ENCODE results near the gene ZBTB48.
"Not testable (repeated sequence)": the region's sequence is repeated elsewhere in the genome, so short reads cannot be mapped to it uniquely, and the experiment has no call there.

Gene ZBTB48

GRCh38 chr1:6632588-6633514, 53.1 kb downstream of the ZBTB48 start:
- no peak for DNase-seq (ENCODE audit: low spot score)

GRCh38 chr1:6634371-6635052, 54.7 kb downstream of the ZBTB48 start:
- peak; percentile 53 for DNase-seq (ENCODE audit: low spot score)

- no peak for DNase-seq (ENCODE audit: low spot score)
Measured at GRCh38 chr1:6635161-6635909, 55.5 kb downstream of the ZBTB48 start.

DNA sequence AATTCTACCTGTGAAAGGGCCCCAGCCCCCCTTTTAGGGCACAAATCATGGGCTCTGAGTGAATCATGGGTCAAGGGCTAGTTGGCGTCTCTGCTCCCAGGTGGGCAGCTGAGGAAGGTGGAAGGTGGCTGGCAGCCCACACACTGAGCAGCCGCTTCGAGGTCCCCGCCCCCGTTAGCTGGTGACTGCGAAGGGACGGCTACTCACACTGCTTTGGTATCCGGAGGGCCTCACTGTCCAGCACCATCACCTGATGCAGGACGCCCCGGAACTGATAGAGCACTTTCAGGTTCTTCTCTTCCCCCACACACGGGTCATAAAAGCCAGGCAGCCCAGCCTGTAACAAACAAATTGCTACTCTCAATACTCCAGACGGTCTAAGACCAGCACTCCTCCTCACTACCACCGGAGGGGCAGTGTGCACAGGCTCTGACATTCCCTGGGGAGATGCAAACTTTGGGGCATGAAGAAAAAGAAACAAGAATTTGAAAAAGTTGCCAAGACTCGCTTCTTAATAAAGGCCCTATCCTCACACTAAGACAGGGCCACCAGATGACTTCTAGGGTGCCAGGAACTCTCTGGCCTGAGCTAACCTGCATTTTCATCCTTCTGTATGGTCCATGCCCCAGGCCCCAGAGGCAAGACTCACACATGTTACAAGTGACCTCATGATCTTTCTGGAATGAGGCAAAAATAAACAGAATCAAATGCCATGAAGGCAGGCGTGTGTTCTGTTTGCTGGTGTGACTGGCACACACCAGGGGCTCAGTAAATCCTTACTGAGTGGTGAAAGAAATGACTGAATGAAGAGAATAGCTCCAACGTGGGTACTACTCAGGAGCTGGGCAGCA, 56.3 kb downstream of the ZBTB48 start:
- DNase-seq (ENCODE audit: low spot score): peak; percentile 52

- DNase-seq (ENCODE audit: low spot score): not testable (repeated sequence)
Measured at GRCh38 chr1:6636778-6637177, 57.0 kb downstream of the ZBTB48 start.

DNA sequence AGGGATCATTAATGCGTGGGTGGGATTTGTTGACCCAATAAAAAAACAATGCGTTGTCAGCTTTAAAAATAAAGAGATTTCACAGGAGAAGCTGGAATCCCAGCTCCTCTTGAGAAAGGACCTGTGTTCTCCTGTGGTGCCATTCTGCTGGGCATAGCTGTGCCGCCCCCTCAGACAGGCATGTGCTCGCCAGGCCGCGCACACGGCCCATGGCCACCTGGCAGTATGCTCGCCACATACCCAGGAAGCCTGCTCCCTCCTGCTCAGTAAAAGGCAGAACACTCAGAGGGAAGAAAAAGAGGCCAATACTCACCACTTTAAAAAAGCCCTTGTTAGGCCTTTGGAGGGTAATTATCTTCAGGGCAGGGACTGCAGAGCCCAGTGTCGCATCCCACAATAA, 58.0 kb downstream of the ZBTB48 start:
- DNase-seq (ENCODE audit: low spot score): no peak

DNA sequence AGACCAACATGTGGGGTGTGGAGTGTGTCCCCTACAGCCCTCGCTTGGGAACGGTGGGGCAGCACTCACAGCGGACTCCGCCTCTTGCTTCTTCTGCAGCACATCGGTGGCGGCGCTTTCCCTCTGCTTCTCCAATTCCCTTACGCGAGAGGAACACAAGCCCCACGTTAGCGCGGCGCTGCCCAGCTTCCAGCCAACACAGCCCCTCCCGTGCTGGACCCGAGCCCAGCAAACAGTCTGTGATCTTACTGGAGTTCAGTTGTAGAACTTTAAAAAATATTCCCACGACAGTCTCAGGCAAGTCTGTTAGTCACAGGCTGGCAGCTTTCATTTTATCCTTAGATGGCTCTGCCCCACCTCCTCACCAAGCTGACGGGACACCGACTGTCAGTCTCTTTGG, 58.4 kb downstream of the ZBTB48 start:
- DNase-seq (ENCODE audit: low spot score): peak; percentile 85
